SJCRH30 (cell line): ENCODE measurements around the gene KLB. TPM values are rescaled to one million over a fixed set of nuclear protein-coding genes. Genes with fewer than 3 reads are reported as not detected.
"Not testable (repeated sequence)": the region's sequence is repeated elsewhere in the genome, so short reads cannot be mapped to it uniquely, and the experiment has no call there.

Experiments used
- DNase-seq, 2 experiments: peaks; one replicate each; pipeline ENCODE4 v3.0.0-alpha.2; 2015 to 2020
- H3K27ac ChIP-seq: fragments of 250-450 bp; sonication (Bioruptor Pico); 2 replicates; pipeline ENCODE4 v1.5.1; 2020; ENCODE audit warnings: mild to moderate bottlenecking, moderate library complexity
- H3K27me3 ChIP-seq: fragments of 250-450 bp; sonication (Bioruptor Pico); 2 replicates; pipeline ENCODE4 v1.5.1; 2020; ENCODE audit warnings: mild to moderate bottlenecking, moderate library complexity
- H3K36me3 ChIP-seq: fragments of 250-450 bp; sonication (Bioruptor Pico); 2 replicates; pipeline ENCODE4 v1.5.1; 2020; ENCODE audit warnings: mild to moderate bottlenecking, moderate library complexity
- H3K4me1 ChIP-seq: fragments of 250-450 bp; sonication (Bioruptor Pico); 2 replicates; pipeline ENCODE4 v1.5.1; 2020; ENCODE audit warnings: mild to moderate bottlenecking, moderate library complexity
- H3K4me3 ChIP-seq: fragments of 250-450 bp; sonication (Bioruptor Pico); 2 replicates; pipeline ENCODE4 v1.5.1; 2020; ENCODE audit warnings: mild to moderate bottlenecking, moderate library complexity
- H3K9me3 ChIP-seq: fragments of 250-450 bp; sonication (Bioruptor Pico); replicated peaks from 2 replicates; pipeline ENCODE4 v1.5.1; 2020; ENCODE audit warnings: mild to moderate bottlenecking, moderate library complexity
- total RNA-seq: library from RNA; depleted of rRNA; stranded (reverse); fragments of >200 nt; shearing (Covaris generic); gene quantifications from 2 replicates; pipeline ENCODE4 v1.2.3, GENCODE V29; 2014

The KLB gene
- total RNA-seq, 1 experiment from 2014 or later, result 0.02 TPM

- no peak overlapping the region for H3K27ac ChIP-seq
- H3K4me3 ChIP-seq, result no peak overlapping the region
- H3K27me3 ChIP-seq, result no peaks in the 10 kb centered on the region
- no peaks in the 10 kb centered on the region for H3K9me3 ChIP-seq
- no peak for DNase-seq
- H3K36me3 ChIP-seq, result no peaks in the 10 kb centered on the region
- H3K4me1 ChIP-seq, result no peaks in the 10 kb centered on the region
These were observed 36.3 kb downstream of the KLB start for GRCh38 chr4:39442998-39443397.

- Histone ChIP-seq H3K27ac (no peak overlapping the region), H3K4me1 (no peaks in the 10 kb centered on the region), H3K27me3 (no peaks in the 10 kb centered on the region), H3K36me3 (peaks cover 14% of the 10 kb centered on the region), H3K4me3 (no peak overlapping the region), H3K9me3 (no peaks in the 10 kb centered on the region)
- DNase-seq, result no peak
These were observed 39.7 kb downstream of the KLB start for GRCh38 chr4:39446483-39446841.

- no peak for DNase-seq
- Histone ChIP-seq H3K4me3 (no peak overlapping the region), H3K27me3 (no peaks in the 10 kb centered on the region), H3K27ac (no peak overlapping the region), H3K4me1 (no peaks in the 10 kb centered on the region), H3K36me3 (peaks cover 19% of the 10 kb centered on the region), H3K9me3 (no peaks in the 10 kb centered on the region)
These were observed 40.3 kb downstream of the KLB start for GRCh38 chr4:39446842-39447573.

GRCh38 chr4:39450618-39451017 is 43.9 kb downstream of the KLB start:
- Histone ChIP-seq H3K36me3 (peaks cover 55% of the 10 kb centered on the region), H3K4me1 (no peaks in the 10 kb centered on the region), H3K27ac (no peak overlapping the region), H3K27me3 (no peaks in the 10 kb centered on the region), H3K4me3 (no peak overlapping the region), H3K9me3 (no peaks in the 10 kb centered on the region)
- no peak for DNase-seq

GRCh38 chr4:39451423-39452023 is 44.8 kb downstream of the KLB start:
- no peaks in the 10 kb centered on the region for H3K27me3 ChIP-seq
- no peak overlapping the region for H3K27ac ChIP-seq
- no peaks in the 10 kb centered on the region for H3K4me1 ChIP-seq
- H3K9me3 ChIP-seq, result no peaks in the 10 kb centered on the region
- no peak overlapping the region for H3K4me3 ChIP-seq
- DNase-seq, result no peak
- peaks cover 64% of the 10 kb centered on the region for H3K36me3 ChIP-seq

- Histone ChIP-seq H3K4me3 (no peak overlapping the region), H3K27me3 (no peaks in the 10 kb centered on the region), H3K27ac (no peak overlapping the region), H3K4me1 (no peaks in the 10 kb centered on the region), H3K36me3 (peaks cover 72% of the 10 kb centered on the region), H3K9me3 (no peaks in the 10 kb centered on the region)
- DNase-seq, result no peak
These were observed 45.6 kb downstream of the KLB start for GRCh38 chr4:39452153-39452859.

- no peak overlapping the region for H3K4me3 ChIP-seq
- H3K36me3 ChIP-seq, result peaks cover 79% of the 10 kb centered on the region
- no peaks in the 10 kb centered on the region for H3K9me3 ChIP-seq
- H3K27ac ChIP-seq, result no peak overlapping the region
- H3K4me1 ChIP-seq, result no peaks in the 10 kb centered on the region
- H3K27me3 ChIP-seq, result no peaks in the 10 kb centered on the region
- DNase-seq, result no peak
These were observed 46.3 kb downstream of the KLB start for GRCh38 chr4:39452860-39453587.

- Histone ChIP-seq H3K9me3 (no peaks in the 10 kb centered on the region), H3K36me3 (peaks cover 81% of the 10 kb centered on the region), H3K27me3 (no peaks in the 10 kb centered on the region), H3K27ac (no peak overlapping the region), H3K4me3 (no peak overlapping the region), H3K4me1 (no peaks in the 10 kb centered on the region)
- DNase-seq, result no peak
These were observed 47.0 kb downstream of the KLB start for GRCh38 chr4:39453738-39454137.

GRCh38 chr4:39455486-39455885 is 48.8 kb downstream of the KLB start:
- H3K4me3 ChIP-seq, result no peak overlapping the region

GRCh38 chr4:39456946-39457763 is 50.4 kb downstream of the KLB start:
- H3K4me1 ChIP-seq, result no peaks in the 10 kb centered on the region
- peaks cover 62% of the 10 kb centered on the region for H3K36me3 ChIP-seq
- H3K27ac ChIP-seq, result peak overlapping the region; percentile 82
- DNase-seq, result no peak
- H3K9me3 ChIP-seq, result no peaks in the 10 kb centered on the region
- H3K4me3 ChIP-seq, result peak overlapping the region; percentile 78
- no peaks in the 10 kb centered on the region for H3K27me3 ChIP-seq

More at GRCh38 chr4:39455486-39455885, 48.8 kb downstream of the KLB start:
- no peaks in the 10 kb centered on the region for H3K4me1 ChIP-seq
- no peak overlapping the region for H3K27ac ChIP-seq
- peaks cover 75% of the 10 kb centered on the region for H3K36me3 ChIP-seq
- no peaks in the 10 kb centered on the region for H3K9me3 ChIP-seq
- no peaks in the 10 kb centered on the region for H3K27me3 ChIP-seq
- no peak for DNase-seq

GRCh38 chr4:39458161-39458504 is 51.4 kb downstream of the KLB start:
- H3K4me1 ChIP-seq, H3K27me3 ChIP-seq, DNase-seq, H3K9me3 ChIP-seq: not testable (repeated sequence)
- H3K27ac ChIP-seq, result peak overlapping the region; percentile 82
- H3K36me3 ChIP-seq, result peaks cover 53% of the 10 kb centered on the region
- H3K4me3 ChIP-seq, result peak overlapping the region; percentile 78

- Histone ChIP-seq H3K4me1 (no peaks in the 10 kb centered on the region), H3K36me3 (peaks cover 47% of the 10 kb centered on the region), H3K27ac (peak within 1 kb of the TSS; percentile 82), H3K9me3 (no peaks in the 10 kb centered on the region), H3K4me3 (peak within 1 kb of the TSS; percentile 78), H3K27me3 (no peaks in the 10 kb centered on the region)
- DNase-seq, result peak; percentile 98 to 99
These were observed 52.0 kb downstream of the KLB start, which contains the start of the genes LIAS and RPL9 for GRCh38 chr4:39458505-39459300. TSS of gene LIAS (plus strand) at chr4:39459056. CDS start at chr4:39459118, 62 bp downstream. TSS of gene RPL9 (minus strand) at chr4:39458922. CDS start at chr4:39458439, 483 bp downstream.

- peaks cover 10% of the 10 kb centered on the region for H3K36me3 ChIP-seq
- peak; percentile 14 to 56 for DNase-seq
- H3K27ac ChIP-seq, result peak overlapping the region; percentile 16; the same call in 1 of the 2 replicates
- H3K4me3 ChIP-seq, result no peak overlapping the region
- no peaks in the 10 kb centered on the region for H3K27me3 ChIP-seq
- H3K4me1 ChIP-seq, result 0 out of 2 replicates have a peak, but pooled peaks cover 3% of the 10 kb centered on the region
- H3K9me3 ChIP-seq, result no peaks in the 10 kb centered on the region
These were observed 58.3 kb downstream of the KLB start for GRCh38 chr4:39464886-39465501.
